CD14-positive monocyte (primary cell): Measurements from ENCODE around the gene OLIG2. TPM values are rescaled to one million over a fixed set of nuclear protein-coding genes. Genes with fewer than 3 reads are reported as not detected.
A peak's percentile ranks its signal among the peaks of the same experiment; 100 is the strongest.

ENCODE experiments used
- DNase-seq, 3 donors: peaks; one replicate each; pipeline ENCODE4 v3.0.0-alpha.2; 2011 to 2022
- H2AFZ ChIP-seq: 2 replicates; pipeline ENCODE4 v1.6.0; 2012; ENCODE audit warnings: mild to moderate bottlenecking, low read depth, low read length, inconsistent platforms; ENCODE audit not compliant: insufficient read depth, poor library complexity, severe bottlenecking
- H3K27ac ChIP-seq, 2 donors: 1 replicate in 1 of 2; 2 replicates in 1 of 2; pipeline ENCODE4 v1.5.1; 2012 to 2013; ENCODE audit warnings: low read length in 2 of 2, control low read depth in 1 of 2, inconsistent platforms in 1 of 2, low read depth in 1 of 2, mild to moderate bottlenecking in 1 of 2
- H3K27me3 ChIP-seq, 2 donors: one replicate each; pipeline versions ENCODE4 v1.6.0 to v1.6.1; 2011 to 2013; ENCODE audit warnings: low read length in 2 of 2; ENCODE audit not compliant: control insufficient read depth in 2 of 2, insufficient read depth in 2 of 2
- H3K36me3 ChIP-seq, 2 donors: replicated peaks in 1 of 2; 1 replicate in 1 of 2; 2 replicates in 1 of 2; pipeline versions ENCODE4 v1.5.1 to v1.6.1; 2012 to 2013; ENCODE audit warnings: low read length in 2 of 2, control low read depth in 1 of 2, inconsistent platforms in 1 of 2, mild to moderate bottlenecking in 1 of 2; ENCODE audit not compliant: insufficient read depth in 2 of 2, control insufficient read depth in 1 of 2
- H3K4me1 ChIP-seq, 2 donors: 1 replicate in 1 of 2; 2 replicates in 1 of 2; pipeline versions ENCODE4 v1.5.1 to v1.6.1; 2012 to 2013; ENCODE audit warnings: low read length in 2 of 2, control low read depth in 1 of 2, inconsistent platforms in 1 of 2, mild to moderate bottlenecking in 1 of 2, moderate library complexity in 1 of 2; ENCODE audit not compliant: insufficient read depth in 2 of 2, control insufficient read depth in 1 of 2
- H3K4me2 ChIP-seq: replicated peaks from 2 replicates; pipeline ENCODE3; 2012; ENCODE audit warnings: low read length, moderate library complexity, mild to moderate bottlenecking; ENCODE audit not compliant: poor library complexity, severe bottlenecking; ENCODE audit errors: extremely low read depth
- H3K4me3 ChIP-seq, 3 experiments: fragments of 200-600 bp in 1 of 3; sonication (generic) in 1 of 3; replicated peaks in 1 of 3; 1 replicate in 2 of 3; 2 replicates in 1 of 3; pipeline ENCODE4 v1.5.1; 2011 to 2013; ENCODE audit warnings: low read length in 3 of 3, mild to moderate bottlenecking in 3 of 3, control low read depth in 2 of 3, low read depth in 2 of 3, inconsistent platforms in 1 of 3, moderate library complexity in 1 of 3
- H3K79me2 ChIP-seq: 2 replicates; pipeline ENCODE4 v1.6.0; 2012; ENCODE audit warnings: mild to moderate bottlenecking, control low read depth, inconsistent platforms, low read length, moderate library complexity; ENCODE audit not compliant: insufficient read depth
- H3K9ac ChIP-seq: 2 replicates; pipeline ENCODE4 v1.6.0; 2017; ENCODE audit warnings: low read length, mild to moderate bottlenecking; ENCODE audit not compliant: insufficient read depth, poor library complexity, severe bottlenecking
- H3K9me3 ChIP-seq, 2 donors: replicated peaks in 1 of 2; 1 replicate in 1 of 2; 2 replicates in 1 of 2; pipeline versions ENCODE4 v1.5.1 to v1.6.1; 2012 to 2013; ENCODE audit warnings: low read length in 2 of 2, control low read depth in 1 of 2; ENCODE audit not compliant: control insufficient read depth in 1 of 2, insufficient read depth in 1 of 2
- H4K20me1 ChIP-seq: 2 replicates; pipeline ENCODE4 v1.6.0; 2012; ENCODE audit warnings: mild to moderate bottlenecking, low read length, control low read depth, moderate library complexity; ENCODE audit not compliant: insufficient read depth
- H3K27ac Mint-ChIP-seq, 7 donors: one replicate each; pipeline ENCODE4 v1.8.0; 2020; ENCODE audit warnings: mild to moderate bottlenecking in 7 of 7, mixed read lengths in 7 of 7, moderate library complexity in 6 of 7, inconsistent platforms in 2 of 7
- H3K27me3 Mint-ChIP-seq, 3 donors: one replicate each; pipeline ENCODE4 v1.8.0; 2021 to 2022; ENCODE audit warnings: low read depth in 3 of 3, mild to moderate bottlenecking in 3 of 3, mixed read lengths in 3 of 3, moderate library complexity in 3 of 3, inconsistent platforms in 1 of 3
- H3K36me3 Mint-ChIP-seq, 2 donors: one replicate each; pipeline ENCODE4 v1.8.0; 2020; ENCODE audit warnings: mixed read lengths in 2 of 2, inconsistent platforms in 1 of 2, mild to moderate bottlenecking in 1 of 2
- H3K4me1 Mint-ChIP-seq: one replicate; pipeline ENCODE4 v1.8.0; 2020; ENCODE audit warnings: mild to moderate bottlenecking, mixed read lengths
- H3K4me3 Mint-ChIP-seq, 2 donors: one replicate each; pipeline ENCODE4 v1.8.0; 2020; ENCODE audit warnings: mild to moderate bottlenecking in 2 of 2, mixed read lengths in 2 of 2, moderate library complexity in 1 of 2
- H3K9me3 Mint-ChIP-seq, 7 donors: one replicate each; pipeline ENCODE4 v1.8.0; 2020 to 2022; ENCODE audit warnings: mixed read lengths in 7 of 7, mild to moderate bottlenecking in 6 of 7, moderate library complexity in 6 of 7, inconsistent platforms in 2 of 7
- CTCF ChIP-seq: fragments of 200-600 bp; IDR thresholded peaks from one replicate; pipeline ENCODE4 v1.8.0; 2022; ENCODE audit warnings: antibody characterized with exemption, mild to moderate bottlenecking
- WGBS: methylation state at CpG from one replicate; pipeline ENCODE4 v1.1.5; 2013; ENCODE audit warnings: missing lambda C conversion rate; ENCODE audit not compliant: insufficient coverage; 5-methylcytosine and 5-hydroxymethylcytosine counted together
- intact Hi-C, 2 donors: fragments of 100-400 bp; cut with micrococcal nuclease; formaldehyde crosslinking; loops; one replicate each; pipeline versions ENCODE4 v1.15.0 to v1.15.1; 2023
- polyA plus RNA-seq, 3 donors: library from polyadenylated mRNA; depleted of rRNA in 1 of 3; unstranded in 2 of 3; stranded (reverse) in 1 of 3; fragments of 300-500 nt in 2 of 3; fragments of >200 nt in 1 of 3; fragmentation: Illumina TruSeq in 2 of 3; gene quantifications; 1 replicate in 2 of 3; 2 replicates in 1 of 3; pipeline ENCODE4 v1.2.3, GENCODE V29; 2012 to 2021

OLIG2 gene
- polyA plus RNA-seq, 3 donors: 0.20 TPM; not detected in 2

GRCh38 chr21:33035147-33035546 lies 9.4 kb downstream of the OLIG2 start:
- Histone ChIP-seq H3K27ac (peak overlapping the region in 1 of 2 donors; percentile 92), H4K20me1 (no peaks in the 10 kb centered on the region), H3K36me3 (no peaks in the 10 kb centered on the region), H3K4me3 (no peak overlapping the region), H2AFZ (no peak overlapping the region), H3K4me2 (no peak overlapping the region), H3K79me2 (no peaks in the 10 kb centered on the region), H3K9me3 (no peaks in the 10 kb centered on the region), H3K27me3 (peaks cover 6 to 42% of the 10 kb centered on the region in 2 donors), H3K9ac (no peak overlapping the region), H3K4me1 (peaks cover 34 to 38% of the 10 kb centered on the region in 2 donors)
- no peak for DNase-seq
- peak overlapping the region in 5 of 7 donors; percentile 2 to 97 (median 61) for H3K27ac Mint-ChIP-seq
- peaks cover 15 to 16% of the 10 kb centered on the region in 2 donors for H3K36me3 Mint-ChIP-seq
- peaks cover 15 to 46% (median 43%) of the 10 kb centered on the region in 3 donors for H3K27me3 Mint-ChIP-seq
- H3K9me3 Mint-ChIP-seq: peaks cover 0 to 3% (median 0%) of the 10 kb centered on the region in 7 donors
- H3K4me1 Mint-ChIP-seq: peaks cover 47% of the 10 kb centered on the region
- no peak for TF ChIP-seq CTCF
- H3K4me3 Mint-ChIP-seq: no peak overlapping the region
- intact Hi-C loops: loop anchor here in 1 of 2 donors (5.0 kb wide), 1 partner anchor 67 kb away; no protein-coding TSS in a partner anchor
- WGBS: no CpG with 5 or more reads among the region's 1 CpG

DNA sequence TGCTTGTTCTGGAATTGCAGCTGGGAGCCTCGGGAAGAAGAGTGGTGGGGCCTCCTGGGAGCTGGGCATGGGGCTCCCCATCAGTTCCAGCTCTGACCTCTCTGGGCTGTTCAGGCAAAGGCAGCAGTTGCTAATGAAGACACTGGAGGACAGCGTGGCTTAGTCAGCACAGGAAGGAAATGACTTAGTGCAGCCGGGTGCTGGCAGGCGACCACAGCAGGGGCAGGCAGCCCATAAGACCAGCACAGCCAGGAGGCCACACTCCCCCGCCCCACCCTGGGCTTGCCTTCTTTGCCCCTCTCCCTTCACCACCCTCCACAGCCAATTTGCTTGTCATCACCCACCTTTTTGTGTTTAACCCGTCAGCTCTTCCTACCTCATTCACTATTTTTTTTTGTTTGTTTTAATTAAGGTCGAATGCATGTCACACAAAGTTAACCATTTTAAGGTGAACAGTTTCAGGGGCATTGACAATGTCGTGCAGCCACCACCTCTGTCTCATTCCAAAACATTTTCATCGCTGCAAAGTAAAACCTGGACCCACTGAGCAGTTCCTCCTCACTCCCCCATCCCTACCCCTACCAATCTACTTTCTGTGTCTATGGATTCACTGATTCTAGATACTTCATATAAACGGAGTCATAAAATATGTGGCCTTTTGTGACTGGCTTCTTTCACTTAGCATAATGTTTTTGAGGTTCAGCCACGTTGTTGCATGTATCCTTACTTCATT lies 10.9 kb downstream of the OLIG2 start:
- Mint-ChIP-seq H3K9me3 (no peaks in the 10 kb centered on the region), H3K36me3 (peaks cover 9% of the 10 kb centered on the region in 2 donors), H3K4me3 (peak overlapping the region; percentile 40 to 69), H3K27me3 (peaks cover 7 to 31% (median 30%) of the 10 kb centered on the region in 3 donors), H3K4me1 (peaks cover 47% of the 10 kb centered on the region), H3K27ac (peak overlapping the region; percentile 91 to 98 (median 96))
- Histone ChIP-seq H3K9me3 (no peaks in the 10 kb centered on the region), H3K4me3 (peak overlapping the region in 1 of 3 experiments; percentile 26), H4K20me1 (no peaks in the 10 kb centered on the region), H3K4me1 (peaks cover 34 to 38% of the 10 kb centered on the region in 2 donors), H3K9ac (peak overlapping the region; percentile 62), H3K4me2 (peak overlapping the region; percentile 18), H2AFZ (peak overlapping the region; percentile 18), H3K27ac (peak overlapping the region; percentile 86 to 92), H3K27me3 (peaks cover 6 to 28% of the 10 kb centered on the region in 2 donors), H3K79me2 (no peaks in the 10 kb centered on the region), H3K36me3 (no peaks in the 10 kb centered on the region)
- no peak for TF ChIP-seq CTCF
- 0% methylated on average over 4 of the region's 11 CpGs for WGBS
- intact Hi-C loops: loop anchor here in 1 of 2 donors (5.0 kb wide), 1 partner anchor 66 kb away; no protein-coding TSS in a partner anchor
- peak; percentile 92 to 96 (median 94) for DNase-seq
